GM19324 (cell line): ENCODE data around the gene MTTP.

Experiments used
- ATAC-seq: cut with Tn5 transposase; IDR thresholded peaks from one replicate; pipeline ENCODE4 v1.9.1; 2021; ENCODE audit warnings: mild to moderate bottlenecking, moderate library complexity; ENCODE audit not compliant: unreplicated experiment, low FRiP score

The MTTP gene

GRCh38 chr4:99591757-99592156 is 17.1 kb downstream of the MTTP start:
- ATAC-seq: no peak

GRCh38 chr4:99593781-99594641 is 19.4 kb downstream of the MTTP start:
- ATAC-seq: peak; percentile 68

GRCh38 chr4:99594818-99595217 is 20.2 kb downstream of the MTTP start:
- no peak for ATAC-seq

- ATAC-seq: no peak
Observed at GRCh38 chr4:99606716-99607115, 32.1 kb downstream of the MTTP start.

GRCh38 chr4:99608417-99608816 is 33.8 kb downstream of the MTTP start:
- ATAC-seq: no peak

GRCh38 chr4:99610605-99611175 is 36.1 kb downstream of the MTTP start:
- no peak for ATAC-seq

GRCh38 chr4:99612281-99612680 is 37.7 kb downstream of the MTTP start:
- no peak for ATAC-seq

- no peak for ATAC-seq
Observed at GRCh38 chr4:99612704-99613103, 38.1 kb downstream of the MTTP start.

- no peak for ATAC-seq
Observed at GRCh38 chr4:99614491-99614890, 39.9 kb downstream of the MTTP start.

GRCh38 chr4:99615170-99615820 is 40.7 kb downstream of the MTTP start:
- ATAC-seq: no peak

- no peak for ATAC-seq
Observed at GRCh38 chr4:99617374-99617773, 42.8 kb downstream of the MTTP start.

GRCh38 chr4:99622341-99622740 is 47.7 kb downstream of the MTTP start:
- ATAC-seq: no peak

- ATAC-seq: peak; percentile 40
Observed at GRCh38 chr4:99624141-99624719, 49.6 kb downstream of the MTTP start.

- ATAC-seq: peak; percentile 84
Observed at GRCh38 chr4:99625369-99625768, 50.7 kb downstream of the MTTP start.

- no peak for ATAC-seq
Observed at GRCh38 chr4:99628040-99628439, 53.4 kb downstream of the MTTP start.

- ATAC-seq: no peak
Observed at GRCh38 chr4:99629962-99630554, 55.4 kb downstream of the MTTP start.

- no peak for ATAC-seq
Observed at GRCh38 chr4:99630857-99631360, 56.3 kb downstream of the MTTP start.

GRCh38 chr4:99633772-99634171 is 59.1 kb downstream of the MTTP start:
- no peak for ATAC-seq

GRCh38 chr4:99634742-99635360 is 60.2 kb downstream of the MTTP start:
- no peak for ATAC-seq

GRCh38 chr4:99635601-99636000 is 61.0 kb downstream of the MTTP start:
- ATAC-seq: peak; percentile 42
